H1 (cell line): ENCODE measurements around the gene ADCY6. TPM values are rescaled to one million over a fixed set of nuclear protein-coding genes. Genes with fewer than 3 reads are reported as not detected.

Source experiments
- CTCF ChIA-PET: fragments of 300-600 bp; sonication (Branson Sonifier 250); formaldehyde crosslinking; loops from one replicate; lab custom pipeline; 2021; ENCODE audit not compliant: partially characterized antibody; lab: Charles Lee
- POLR2A ChIA-PET: fragments of 300-600 bp; sonication (Branson Sonifier 250); formaldehyde crosslinking; loops from one replicate; lab custom pipeline; 2021; ENCODE audit warnings: inconsistent platforms; ENCODE audit not compliant: partially characterized antibody; lab: Charles Lee
- DNase-seq, 2 experiments: peaks; one replicate each; pipeline versions ENCODE4 v3.0.0 to v3.0.0-alpha.2; 2010 to 2022; ENCODE audit warnings: low spot score in 2 of 2, low read depth in 1 of 2, mixed read lengths in 1 of 2
- FAIRE-seq: peaks from 2 replicates; lab custom pipeline; 2011; peaks lifted over from hg19 to GRCh38; lab: Jason Lieb, UNC
- H2AFZ ChIP-seq: 2 replicates; pipeline ENCODE4 v1.8.1; 2012; ENCODE audit warnings: low read length, inconsistent platforms
- H2AK5ac ChIP-seq: 2 replicates; pipeline ENCODE4 v1.6.1; 2013; ENCODE audit warnings: low read depth, low read length
- H2BK120ac ChIP-seq: replicated peaks from 2 replicates; pipeline ENCODE3; 2013; ENCODE audit warnings: low read depth, low read length, inconsistent platforms
- H2BK12ac ChIP-seq: 2 replicates; pipeline ENCODE4 v1.6.1; 2013; ENCODE audit warnings: low read depth, low read length
- H2BK15ac ChIP-seq: 2 replicates; pipeline ENCODE4 v1.6.1; 2013; ENCODE audit warnings: low read length
- H2BK20ac ChIP-seq: 2 replicates; pipeline ENCODE4 v1.6.1; 2013; ENCODE audit warnings: low read length
- H2BK5ac ChIP-seq: 2 replicates; pipeline ENCODE4 v1.6.1; 2013; ENCODE audit warnings: low read depth, low read length
- H3K14ac ChIP-seq: 2 replicates; pipeline ENCODE4 v1.6.1; 2013; ENCODE audit warnings: inconsistent platforms; ENCODE audit not compliant: insufficient read length
- H3K18ac ChIP-seq: 2 replicates; pipeline ENCODE4 v1.6.1; 2013; ENCODE audit warnings: low read length; ENCODE audit errors: extremely low read depth
- H3K23ac ChIP-seq: 2 replicates; pipeline ENCODE4 v1.6.1; 2013; ENCODE audit warnings: inconsistent platforms; ENCODE audit not compliant: insufficient read length
- H3K23me2 ChIP-seq: 2 replicates; pipeline ENCODE4 v1.6.1; 2013; ENCODE audit warnings: low read depth, low read length
- H3K27ac ChIP-seq: 2 replicates; pipeline ENCODE4 v1.6.1; 2011; ENCODE audit warnings: low read depth, low read length, inconsistent platforms
- H3K27me3 ChIP-seq, 4 experiments: replicated peaks in 1 of 4; 1 replicate in 1 of 4; 2 replicates in 3 of 4; pipeline versions ENCODE4 v1.6.1 to v1.8.1; 2011 to 2013; ENCODE audit warnings: low read length in 3 of 4, mild to moderate bottlenecking in 3 of 4, inconsistent platforms in 2 of 4, mixed read lengths in 2 of 4, moderate library complexity in 1 of 4; ENCODE audit not compliant: control insufficient read depth in 3 of 4, insufficient read depth in 3 of 4; ENCODE audit errors: extremely low read depth in 1 of 4
- H3K36me3 ChIP-seq, 4 experiments: 2 replicates each; pipeline versions ENCODE4 v1.6.1 to v1.8.1; 2011 to 2013; ENCODE audit warnings: mild to moderate bottlenecking in 4 of 4, low read length in 3 of 4, moderate library complexity in 2 of 4, control low read depth in 1 of 4, inconsistent platforms in 1 of 4; ENCODE audit not compliant: insufficient read depth in 4 of 4, control insufficient read depth in 2 of 4
- H3K4ac ChIP-seq: replicated peaks from 2 replicates; pipeline ENCODE3; 2013; ENCODE audit warnings: low read length, low read depth, mixed read lengths, inconsistent platforms; ENCODE audit not compliant: insufficient read length
- H3K4me1 ChIP-seq, 4 experiments: replicated peaks in 1 of 4; 1 replicate in 1 of 4; 2 replicates in 3 of 4; pipeline versions ENCODE4 v1.6.1 to v1.8.1; 2011 to 2013; ENCODE audit warnings: low read length in 3 of 4, inconsistent platforms in 2 of 4, mixed read lengths in 1 of 4; ENCODE audit not compliant: insufficient read depth in 4 of 4, control insufficient read depth in 3 of 4
- H3K4me2 ChIP-seq, 2 experiments: 2 replicates each; pipeline versions ENCODE4 v1.6.1 to v1.8.1; 2011 to 2013; ENCODE audit warnings: low read depth in 2 of 2, low read length in 2 of 2, control low read depth in 1 of 2, inconsistent platforms in 1 of 2, mild to moderate bottlenecking in 1 of 2; ENCODE audit not compliant: insufficient read depth in 1 of 2
- H3K4me3 ChIP-seq, 4 experiments: fragments of 200-600, 300-600 bp in 1 of 4; sonication (generic), shearing (Covaris generic), sonication (Bioruptor Twin) in 1 of 4; 2 replicates each; pipeline versions ENCODE4 v1.5.1 to v1.8.1; 2011 to 2016; ENCODE audit warnings: low read length in 4 of 4, low read depth in 3 of 4, control low read depth in 2 of 4, inconsistent platforms in 2 of 4, mild to moderate bottlenecking in 2 of 4, mixed read lengths in 1 of 4, moderate library complexity in 1 of 4; ENCODE audit not compliant: insufficient read depth in 2 of 4; ENCODE audit errors: extremely low read depth in 1 of 4
- H3K56ac ChIP-seq: replicated peaks from 2 replicates; pipeline ENCODE3; 2013; ENCODE audit warnings: low read depth, mild to moderate bottlenecking, mixed read lengths, low read length, inconsistent platforms; ENCODE audit not compliant: insufficient read length
- H3K79me1 ChIP-seq: 2 replicates; pipeline ENCODE4 v1.6.1; 2013; ENCODE audit warnings: low read depth, low read length, control low read depth
- H3K79me2 ChIP-seq, 2 experiments: 2 replicates each; pipeline versions ENCODE4 v1.6.1 to v1.8.1; 2012 to 2013; ENCODE audit warnings: low read length in 2 of 2, mild to moderate bottlenecking in 2 of 2, inconsistent platforms in 1 of 2; ENCODE audit not compliant: insufficient read depth in 2 of 2, control insufficient read depth in 1 of 2
- H3K9ac ChIP-seq, 4 experiments: replicated peaks in 1 of 4; 1 replicate in 1 of 4; 2 replicates in 3 of 4; pipeline versions ENCODE4 v1.6.1 to v1.8.1; 2011 to 2013; ENCODE audit warnings: low read depth in 3 of 4, low read length in 3 of 4, control low read depth in 2 of 4, mild to moderate bottlenecking in 2 of 4, moderate library complexity in 2 of 4, inconsistent platforms in 1 of 4; ENCODE audit errors: extremely low read depth in 1 of 4
- H3K9me3 ChIP-seq, 2 experiments: 2 replicates each; pipeline versions ENCODE4 v1.6.1 to v1.8.1; 2012 to 2013; ENCODE audit warnings: mild to moderate bottlenecking in 2 of 2, moderate library complexity in 2 of 2, control low read depth in 1 of 2, inconsistent platforms in 1 of 2, low read depth in 1 of 2, low read length in 1 of 2, mixed read lengths in 1 of 2; ENCODE audit not compliant: insufficient read depth in 2 of 2
- H4K20me1 ChIP-seq, 2 experiments: replicated peaks in 1 of 2; 2 replicates each; pipeline versions ENCODE3 to v1.8.1; 2011 to 2013; ENCODE audit warnings: inconsistent platforms in 2 of 2, low read length in 2 of 2, mild to moderate bottlenecking in 1 of 2; ENCODE audit not compliant: insufficient read depth in 2 of 2, control insufficient read depth in 1 of 2
- H4K5ac ChIP-seq: 2 replicates; pipeline ENCODE4 v1.6.1; 2013; ENCODE audit warnings: low read length, low read depth, mixed read lengths, inconsistent platforms; ENCODE audit not compliant: insufficient read length
- H4K8ac ChIP-seq: 2 replicates; pipeline ENCODE4 v1.8.0; 2013; ENCODE audit warnings: mild to moderate bottlenecking, moderate library complexity, low read length, inconsistent platforms; ENCODE audit not compliant: insufficient read depth; ENCODE audit errors: extremely low read depth
- H4K91ac ChIP-seq: replicated peaks from 2 replicates; pipeline ENCODE3; 2013; ENCODE audit warnings: low read length, mixed read lengths, inconsistent platforms; ENCODE audit not compliant: insufficient read length
- BCL11A ChIP-seq, 2 experiments: IDR thresholded peaks; one replicate each; pipeline ENCODE4 v1.6.1; 2011; ENCODE audit warnings: low read depth in 2 of 2, low read length in 2 of 2, mild to moderate bottlenecking in 2 of 2
- BRCA1 ChIP-seq: IDR thresholded peaks from 2 replicates; pipeline ENCODE4 v1.6.1; 2012; ENCODE audit warnings: low read depth, low read length, improper control_type of control experiment
- CHD1 ChIP-seq: IDR thresholded peaks from 2 replicates; pipeline ENCODE4 v1.6.1; 2012; ENCODE audit warnings: low read depth, low read length, improper control_type of control experiment
- CTBP2 ChIP-seq: IDR thresholded peaks from 2 replicates; pipeline ENCODE4 v1.7.0; 2011; ENCODE audit warnings: borderline replicate concordance, mild to moderate bottlenecking, moderate library complexity, mixed read lengths, low read length; ENCODE audit not compliant: insufficient read depth, insufficient read length
- EGR1 ChIP-seq: IDR thresholded peaks from 2 replicates; pipeline ENCODE4 v1.6.1; 2011; ENCODE audit warnings: low read depth, low read length, borderline replicate concordance
- FOSL1 ChIP-seq: IDR thresholded peaks from 2 replicates; pipeline ENCODE4 v1.6.1; 2011; ENCODE audit warnings: mild to moderate bottlenecking, low read depth, low read length, moderate library complexity; ENCODE audit not compliant: insufficient read depth
- GTF2F1 ChIP-seq: IDR thresholded peaks from 2 replicates; pipeline ENCODE4 v1.6.1; 2012; ENCODE audit warnings: low read depth, low read length, improper control_type of control experiment, borderline replicate concordance
- JUN ChIP-seq: IDR thresholded peaks from 2 replicates; pipeline ENCODE4 v1.6.1; 2011; ENCODE audit warnings: low read depth, mild to moderate bottlenecking, improper control_type of control experiment, low read length
- KDM1A ChIP-seq: fragments of 200-600, 300-600 bp; sonication (generic); IDR thresholded peaks from 2 replicates; pipeline ENCODE4 v1.7.1; 2016; ENCODE audit warnings: mild to moderate bottlenecking, low read length, borderline replicate concordance
- NANOG ChIP-seq: IDR thresholded peaks from 2 replicates; pipeline ENCODE4 v1.6.1; 2011; ENCODE audit warnings: low read length, low read depth, mild to moderate bottlenecking, inconsistent platforms; ENCODE audit not compliant: insufficient read depth, poor library complexity, severe bottlenecking
- SP1 ChIP-seq: IDR thresholded peaks from 2 replicates; pipeline ENCODE4 v1.6.1; 2011; ENCODE audit warnings: low read depth, low read length
- SP4 ChIP-seq: IDR thresholded peaks from 2 replicates; pipeline ENCODE4 v1.6.1; 2012; ENCODE audit warnings: low read length, inconsistent platforms
- YY1 ChIP-seq: IDR thresholded peaks from 2 replicates; pipeline ENCODE4 v1.6.1; 2011; ENCODE audit warnings: low read depth, mild to moderate bottlenecking, low read length
- WGBS, 2 experiments: shearing (Covaris generic) in 1 of 2; methylation state at CpG; one replicate each; pipeline versions ENCODE4 v1.1.6 to v1.1.7; 2013 to 2015; ENCODE audit warnings: low lambda C conversion rate in 2 of 2, mixed read lengths in 2 of 2, inconsistent platforms in 1 of 2, low coverage in 1 of 2, missing lambda C conversion rate in 1 of 2; ENCODE audit not compliant: insufficient replicate concordance in 2 of 2, insufficient coverage in 1 of 2, insufficient read length in 1 of 2; ENCODE audit errors: extremely low coverage in 1 of 2, missing lambda C conversion rate in 1 of 2; 5-methylcytosine and 5-hydroxymethylcytosine counted together
- polyA plus RNA-seq, 7 experiments: library from polyadenylated mRNA; depleted of rRNA in 3 of 7; stranded (reverse) in 5 of 7; unstranded in 2 of 7; fragments of >200 nt in 5 of 7; fragments of 200-250 nt in 2 of 7; gene quantifications; 1 replicate in 5 of 7; 2 replicates in 1 of 7; 4 replicates in 1 of 7; pipeline versions ENCODE4 v1.2.1 to v1.2.3, GENCODE V29; 2011 to 2013; ENCODE audit warnings: missing spikeins in 2 of 7, mixed read lengths in 2 of 7
- total RNA-seq: library from RNA; stranded (reverse); fragmentation: NEBNext Ultra II Directional; extraction: Animal tissue kit (Norgen Biotek cat#: 25700); gene quantifications from 2 replicates; pipeline ENCODE4 v1.2.1, GENCODE V29; 2021
- TF ChIP-seq, protein P1 (sequence below): IDR thresholded peaks from 2 replicates; pipeline ENCODE4 v1.6.1; 2012; ENCODE audit warnings: inconsistent platforms

ADCY6 gene
- total and polyA plus RNA-seq, 2 of the 8 experiments (the other 6 are each of a cell fraction or from before 2014, with no cell fraction given) = 11.7 to 17.5 TPM

- H2BK15ac ChIP-seq = no peak overlapping the region
- DNase-seq (no peak), FAIRE-seq (no peak)
- no peak overlapping the region for H4K91ac ChIP-seq
- H3K27ac ChIP-seq = no peak overlapping the region
- no peaks in the 10 kb centered on the region for H3K9me3 ChIP-seq
- no peak overlapping the region for H3K14ac ChIP-seq
- no peak overlapping the region for H3K23ac ChIP-seq
- no peak overlapping the region for H2BK12ac ChIP-seq
- no peaks in the 10 kb centered on the region for H3K79me2 ChIP-seq
- WGBS, 2 experiments = 94% methylated on average over 16 of the region's 17 CpGs; no CpG with 5 or more reads in 1 of the 2 experiments
- peaks cover 3% of the 10 kb centered on the region; the same call in 1 of the 2 replicates for H3K23me2 ChIP-seq
- peaks cover 0 to 4% (median 0%) of the 10 kb centered on the region in 4 experiments; a peak in 1 of 7 replicates for H3K4me1 ChIP-seq
- no peak overlapping the region for H4K5ac ChIP-seq
- no peak overlapping the region for H2BK5ac ChIP-seq
- no peak overlapping the region for H2AK5ac ChIP-seq
- no peak overlapping the region for H3K4ac ChIP-seq
- H3K36me3 ChIP-seq = peaks cover 32 to 52% (median 44%) of the 10 kb centered on the region in 4 experiments
- H3K27me3 ChIP-seq = no peaks in the 10 kb centered on the region
- H3K4me2 ChIP-seq = no peak overlapping the region
- ChIA-PET POLR2A (interaction anchor here (1.0 to 8.3 kb wide), 9 partner anchors 10 to 223 kb away, joined by 3 to 48 read pairs (median 4); partner anchors contain the start of genes DDX23 and RND1), CTCF (interaction anchor here (0.5 to 10.1 kb wide), 12 partner anchors 11 to 216 kb away, joined by 3 to 121 read pairs (median 4); partner anchors contain the start of genes CACNB3 and WNT1)
- no peak overlapping the region for H2AFZ ChIP-seq
- H3K9ac ChIP-seq = no peak overlapping the region
- no peaks in the 10 kb centered on the region for H3K79me1 ChIP-seq
- H2BK20ac ChIP-seq = no peak overlapping the region
- H2BK120ac ChIP-seq = no peak overlapping the region
- H3K18ac ChIP-seq = no peak overlapping the region
- no peak overlapping the region for H4K8ac ChIP-seq
- H3K4me3 ChIP-seq = no peak overlapping the region
- peaks cover 5 to 15% of the 10 kb centered on the region in 2 experiments for H4K20me1 ChIP-seq
- no peak overlapping the region for H3K56ac ChIP-seq
- no peak for TF ChIP-seq YY1
- TF ChIP-seq EGR1 = no peak
- no peak for TF ChIP-seq JUN
- TF ChIP-seq KDM1A = no peak
- TF ChIP-seq NANOG = no peak
- no peak for TF ChIP-seq CTBP2
- TF ChIP-seq GTF2F1 = no peak
- no peak for TF ChIP-seq FOSL1
- no peak for TF ChIP-seq SP4
- no peak for TF ChIP-seq CHD1
- no peak for TF ChIP-seq BCL11A (IDR thresholded peaks at IDR 0.05; ENCODE audit: low read depth in 2 of 2, low read length in 2 of 2)
- TF ChIP-seq, protein P1, sequence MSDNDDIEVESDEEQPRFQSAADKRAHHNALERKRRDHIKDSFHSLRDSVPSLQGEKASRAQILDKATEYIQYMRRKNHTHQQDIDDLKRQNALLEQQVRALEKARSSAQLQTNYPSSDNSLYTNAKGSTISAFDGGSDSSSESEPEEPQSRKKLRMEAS = no peak
- TF ChIP-seq SP1 = no peak
- TF ChIP-seq BRCA1 = no peak
These were observed 38.7 kb upstream of the ADCY6 start for GRCh38 chr12:48827513-48828096.
